GM18861 (cell line): Measurements from ENCODE around the gene PLPP1.

ENCODE experiments used
- ATAC-seq: cut with Tn5 transposase; IDR thresholded peaks from one replicate; pipeline ENCODE4 v1.9.1; 2021; ENCODE audit not compliant: unreplicated experiment

The PLPP1 gene

GRCh38 chr5:55534436-55535198, at the start of gene PLPP1:
TSS of gene PLPP1 (minus strand) at chr5:55534964. CDS start at chr5:55534629, 335 bp downstream.
- peak; percentile 60 for ATAC-seq

GRCh38 chr5:55583578-55583977, 48.8 kb upstream of the PLPP1 start:
- no peak for ATAC-seq

- ATAC-seq = no peak
These were observed 47.5 kb upstream of the PLPP1 start for GRCh38 chr5:55582256-55582655.

- no peak for ATAC-seq
These were observed 45.3 kb upstream of the PLPP1 start for GRCh38 chr5:55580042-55580441.

- no peak for ATAC-seq
These were observed 44.0 kb upstream of the PLPP1 start for GRCh38 chr5:55578771-55579170.

- no peak for ATAC-seq
These were observed 42.7 kb upstream of the PLPP1 start for GRCh38 chr5:55577353-55578060.

GRCh38 chr5:55576661-55577060, 41.9 kb upstream of the PLPP1 start:
- ATAC-seq = no peak

- no peak for ATAC-seq
These were observed 41.2 kb upstream of the PLPP1 start for GRCh38 chr5:55575815-55576583.

GRCh38 chr5:55572600-55572999, 37.8 kb upstream of the PLPP1 start:
- ATAC-seq = no peak

- ATAC-seq = no peak
These were observed 37.3 kb upstream of the PLPP1 start for GRCh38 chr5:55572020-55572419.

GRCh38 chr5:55570570-55570969, 35.8 kb upstream of the PLPP1 start:
- ATAC-seq = no peak

- ATAC-seq = no peak
These were observed 35.3 kb upstream of the PLPP1 start for GRCh38 chr5:55570026-55570425.

GRCh38 chr5:55569513-55569865, 34.7 kb upstream of the PLPP1 start:
- no peak for ATAC-seq

- no peak for ATAC-seq
These were observed 34.1 kb upstream of the PLPP1 start for GRCh38 chr5:55568654-55569512.

- ATAC-seq = no peak
These were observed 30.0 kb upstream of the PLPP1 start for GRCh38 chr5:55564721-55565120.

- ATAC-seq = no peak
These were observed 23.7 kb upstream of the PLPP1 start for GRCh38 chr5:55558484-55558883.

- no peak for ATAC-seq
These were observed 22.4 kb upstream of the PLPP1 start for GRCh38 chr5:55557123-55557522.

GRCh38 chr5:55554585-55555202, 19.9 kb upstream of the PLPP1 start:
- no peak for ATAC-seq

- ATAC-seq = no peak
These were observed 17.1 kb upstream of the PLPP1 start for GRCh38 chr5:55551904-55552303.

GRCh38 chr5:55551358-55551757, 16.6 kb upstream of the PLPP1 start:
- ATAC-seq = no peak
